HG03025 (cell line): ENCODE results near the gene KRTAP15-1.

ENCODE experiments used
- ATAC-seq: cut with Tn5 transposase; IDR thresholded peaks from one replicate; pipeline ENCODE4 v1.9.1; 2021; ENCODE audit warnings: mild to moderate bottlenecking, moderate library complexity; ENCODE audit not compliant: unreplicated experiment, low FRiP score

KRTAP15-1 gene, protein sequence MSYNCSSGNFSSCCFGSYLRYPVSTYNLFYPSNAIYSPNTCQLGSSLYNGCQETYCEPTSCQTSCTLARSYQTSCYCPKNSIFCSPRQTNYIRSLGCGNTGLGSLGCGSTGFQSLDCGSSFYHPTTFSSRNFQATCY

GRCh38 chr21:30439975-30440374 is at the start of gene KRTAP15-1:
KRTAP15-1 (plus strand) TSS chr21:30440275; CDS start chr21:30440328, 53 bp downstream.
- no peak for ATAC-seq

DNA sequence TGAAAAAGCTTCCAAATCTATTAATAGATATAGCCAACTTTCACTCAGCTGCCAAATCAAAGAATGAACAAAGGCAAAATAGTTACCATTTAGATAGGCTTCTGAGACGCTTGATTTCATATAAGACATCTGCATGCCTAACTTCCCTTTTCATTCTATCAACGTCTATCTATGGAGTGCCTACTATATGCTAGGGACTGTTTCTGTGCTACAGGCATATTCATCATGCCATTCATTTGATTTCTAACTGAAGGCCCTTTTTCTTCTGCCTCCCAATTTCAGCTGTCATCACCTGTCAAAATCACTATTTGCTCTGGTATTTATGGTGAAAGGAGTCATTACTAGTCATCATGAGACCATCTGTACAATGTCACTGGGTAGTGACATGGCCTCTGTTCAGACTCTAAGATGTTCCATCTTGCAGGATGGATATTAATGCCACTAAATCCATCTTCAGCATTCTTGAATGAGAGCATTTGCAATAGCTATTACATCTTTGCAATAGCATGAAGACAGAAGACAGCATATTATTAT is 48.5 kb upstream of the KRTAP15-1 start:
- ATAC-seq = no peak

- no peak for ATAC-seq
These were observed 44.3 kb upstream of the KRTAP15-1 start, which contains the start of gene KRTAP13-1 for GRCh38 chr21:30395731-30396130. KRTAP13-1 (plus strand) TSS chr21:30396031; CDS start chr21:30396087, 56 bp downstream.

GRCh38 chr21:30408782-30409494 is 31.1 kb upstream of the KRTAP15-1 start:
- no peak for ATAC-seq

- ATAC-seq = no peak
These were observed 24.1 kb upstream of the KRTAP15-1 start for GRCh38 chr21:30415993-30416392.

DNA sequence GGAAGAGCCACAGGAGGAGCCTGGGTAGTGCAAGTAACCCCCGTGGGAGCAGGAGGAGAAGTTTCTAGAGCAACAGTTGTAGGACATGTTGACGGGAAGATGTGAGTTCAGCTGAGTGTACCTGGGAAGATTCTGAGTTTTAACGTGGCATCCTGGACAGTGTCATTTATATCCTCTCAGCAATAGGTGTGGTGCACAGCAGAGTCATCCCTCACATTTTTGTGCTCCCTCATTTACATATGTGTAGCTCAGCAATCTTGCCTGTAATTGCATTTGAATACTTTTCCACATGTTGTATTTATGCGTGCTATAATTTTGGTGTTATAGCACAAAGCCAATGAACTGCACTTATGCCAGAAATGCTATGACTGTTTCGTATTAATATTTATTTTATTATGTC is 14.2 kb upstream of the KRTAP15-1 start, which contains the start of gene KRTAP13-3:
KRTAP13-3 (minus strand) TSS at position 101 of the 400 bp plus-strand sequence; CDS start at position 87, 14 bp downstream.
- ATAC-seq = no peak

GRCh38 chr21:30426731-30427130 is 13.3 kb upstream of the KRTAP15-1 start:
- no peak for ATAC-seq

DNA sequence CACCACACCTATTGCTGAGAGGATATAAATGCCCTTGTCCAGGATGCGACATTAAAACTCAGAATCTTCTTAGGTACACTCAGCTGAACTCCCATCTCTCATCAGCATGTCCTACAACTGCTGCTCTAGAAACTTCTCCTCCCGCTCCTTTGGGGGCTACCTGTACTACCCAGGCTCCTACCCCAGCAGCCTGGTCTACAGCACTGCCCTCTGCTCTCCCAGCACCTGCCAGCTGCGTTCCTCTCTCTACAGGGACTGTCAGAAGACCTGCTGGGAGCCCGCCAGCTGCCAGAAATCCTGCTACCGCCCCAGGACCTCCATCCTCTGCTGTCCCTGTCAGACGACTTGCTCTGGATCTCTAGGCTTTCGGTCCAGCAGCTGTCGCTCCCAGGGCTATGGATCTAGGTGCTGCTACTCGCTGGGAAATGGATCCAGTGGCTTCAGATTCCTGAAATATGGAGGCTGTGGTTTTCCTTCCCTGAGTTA is 9.9 kb upstream of the KRTAP15-1 start, which contains the start of gene KRTAP13-4:
KRTAP13-4 (plus strand) TSS at position 51 of the 486 bp plus-strand sequence; CDS start at position 107, 56 bp downstream.
- no peak for ATAC-seq

DNA sequence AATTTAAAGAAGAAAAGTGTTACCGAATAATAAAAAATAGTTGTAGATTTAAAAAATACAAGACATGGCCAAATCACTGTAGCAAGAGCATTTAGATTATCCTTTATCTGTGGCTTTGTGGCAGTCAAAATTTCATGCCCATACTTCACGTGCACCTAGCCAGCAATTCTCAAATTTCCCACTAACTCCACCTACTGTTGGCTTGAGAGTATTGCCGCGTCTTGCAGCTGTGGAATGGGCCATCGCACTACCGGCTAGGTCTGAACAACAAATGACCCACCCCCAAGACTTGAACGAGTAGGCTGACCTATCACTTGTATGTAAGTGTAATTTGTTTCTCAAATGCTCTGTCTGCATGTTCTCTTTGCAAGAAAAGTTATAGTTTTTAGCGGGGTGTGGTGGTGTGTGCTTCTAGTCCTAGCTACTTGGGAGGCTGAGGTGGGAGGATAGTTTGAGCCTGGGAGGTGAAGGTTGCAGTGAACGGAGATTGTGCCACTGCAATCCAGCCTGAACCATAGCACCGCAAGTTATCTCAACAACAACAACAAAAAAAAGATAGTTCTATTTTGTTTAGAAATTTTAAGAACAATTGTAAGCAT is 5.9 kb upstream of the KRTAP15-1 start:
- ATAC-seq = no peak

GRCh38 chr21:30437010-30437565 is 3.0 kb upstream of the KRTAP15-1 start:
- ATAC-seq = no peak

- no peak for ATAC-seq
These were observed 3.2 kb downstream of the KRTAP15-1 start for GRCh38 chr21:30443226-30443625.

DNA sequence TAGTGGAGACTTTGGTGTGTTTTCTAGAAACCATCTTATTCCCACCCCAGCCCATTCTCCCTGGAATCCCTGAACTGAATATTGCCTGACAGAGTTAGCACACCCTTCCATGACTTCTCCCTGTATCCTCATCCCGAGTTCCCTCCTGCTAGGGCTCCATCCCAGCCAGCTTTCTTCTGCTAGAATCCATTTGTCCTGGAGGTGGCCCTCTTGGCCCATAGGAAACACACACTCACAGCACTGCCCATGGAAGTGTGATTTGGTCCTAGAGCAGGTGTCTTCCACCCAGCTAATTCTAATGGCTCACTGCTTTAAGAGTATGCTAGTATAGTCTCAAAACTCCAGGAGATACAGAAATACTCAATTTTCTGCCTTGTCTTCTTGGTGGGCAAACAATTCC is 4.1 kb downstream of the KRTAP15-1 start:
- ATAC-seq = no peak

GRCh38 chr21:30447056-30447455 is 7.0 kb downstream of the KRTAP15-1 start:
- no peak for ATAC-seq

GRCh38 chr21:30448514-30448913 is 8.4 kb downstream of the KRTAP15-1 start:
- ATAC-seq = no peak

DNA sequence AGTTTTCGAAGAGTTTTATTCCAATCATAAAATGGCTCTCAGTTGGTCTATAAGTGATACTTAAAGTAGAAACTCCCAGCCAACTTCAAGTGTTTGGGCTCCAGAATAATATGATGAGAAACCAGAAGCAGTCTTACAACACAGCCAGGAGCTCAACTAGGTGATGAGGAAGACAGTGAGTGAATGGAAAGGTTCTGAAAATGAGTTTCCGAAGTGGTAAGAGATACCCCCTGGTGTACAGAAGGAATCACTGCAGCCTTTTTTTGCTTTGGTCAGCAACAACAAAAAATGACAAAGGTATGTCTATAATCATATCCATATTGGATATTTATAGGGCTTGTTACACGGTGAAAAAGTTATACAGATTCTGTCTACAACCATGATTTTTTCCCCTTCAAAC is 23.6 kb downstream of the KRTAP15-1 start:
- ATAC-seq = no peak

DNA sequence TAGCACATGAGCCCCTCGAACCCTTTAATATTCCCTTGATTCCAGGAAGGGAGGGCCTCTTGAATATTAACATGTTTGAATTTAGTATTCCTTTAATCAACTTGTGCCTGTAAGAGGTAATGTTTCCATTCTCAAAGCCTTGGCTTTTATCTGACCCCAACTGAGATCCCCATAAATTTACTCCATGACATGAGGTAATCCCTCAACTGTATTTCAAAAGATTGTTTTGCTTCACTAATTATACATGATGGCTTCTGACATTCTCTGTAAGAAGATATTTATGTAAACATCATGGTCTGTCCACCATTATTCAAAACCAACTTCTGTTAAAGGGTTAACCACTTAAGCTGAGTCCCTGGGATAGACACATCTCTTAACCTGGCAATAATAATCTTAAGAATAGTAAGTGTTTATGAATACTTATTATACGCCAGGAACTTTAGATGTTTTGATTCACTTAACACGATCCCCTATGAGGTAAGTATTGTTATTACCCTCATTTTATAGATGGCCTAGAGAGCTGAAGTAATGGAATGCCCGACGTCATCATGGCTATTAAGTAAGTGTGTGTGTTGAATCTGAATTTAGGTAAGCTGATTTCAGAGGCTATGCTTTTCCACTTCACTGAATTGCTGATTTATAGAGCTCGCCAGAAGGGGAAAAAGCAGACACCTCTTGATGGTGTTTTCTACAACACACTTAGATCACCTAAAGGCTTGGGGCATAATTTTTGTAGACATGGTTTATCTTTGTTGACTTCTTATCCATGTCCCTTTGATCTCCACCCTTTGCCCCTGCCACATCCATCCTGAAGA is 29.0 kb downstream of the KRTAP15-1 start:
- ATAC-seq = no peak

GRCh38 chr21:30478004-30478403 is 37.9 kb downstream of the KRTAP15-1 start:
- ATAC-seq = no peak

DNA sequence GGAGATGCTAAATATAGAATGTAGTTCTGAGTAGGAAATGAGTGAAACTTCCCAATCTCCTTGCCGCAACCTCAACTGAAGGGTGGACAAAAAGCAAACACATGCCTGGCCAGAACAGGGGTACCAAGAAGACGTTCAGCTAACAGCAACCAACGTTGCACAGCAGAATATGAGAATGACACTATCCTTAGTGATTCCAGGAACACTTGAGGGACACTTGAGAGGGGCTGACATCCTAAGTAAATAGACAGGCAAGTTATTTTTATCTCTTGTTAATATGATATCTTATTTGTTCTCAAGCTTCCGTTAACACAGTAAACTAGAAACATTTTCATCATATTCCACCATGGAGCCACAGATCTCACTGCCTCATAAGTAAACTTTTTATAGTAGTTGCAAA is 39.2 kb downstream of the KRTAP15-1 start:
- no peak for ATAC-seq

- no peak for ATAC-seq
These were observed 40.1 kb downstream of the KRTAP15-1 start, which contains the start of gene KRTAP19-1 for GRCh38 chr21:30480145-30480544. KRTAP19-1 (minus strand) TSS chr21:30480367; CDS start chr21:30480317, 50 bp downstream.

GRCh38 chr21:30482130-30482529 is 42.1 kb downstream of the KRTAP15-1 start:
- no peak for ATAC-seq
